CD14-positive monocyte (primary cell): ENCODE data around the gene SLC1A2. TPM values are rescaled to one million over a fixed set of nuclear protein-coding genes. Genes with fewer than 3 reads are reported as not detected.

Experiments used
- DNase-seq, 3 donors: peaks; one replicate each; pipeline ENCODE4 v3.0.0-alpha.2; 2011 to 2022
- H2AFZ ChIP-seq: 2 replicates; pipeline ENCODE4 v1.6.0; 2012; ENCODE audit warnings: mild to moderate bottlenecking, low read depth, low read length, inconsistent platforms; ENCODE audit not compliant: insufficient read depth, poor library complexity, severe bottlenecking
- H3K27ac ChIP-seq, 2 donors: 1 replicate in 1 of 2; 2 replicates in 1 of 2; pipeline ENCODE4 v1.5.1; 2012 to 2013; ENCODE audit warnings: low read length in 2 of 2, control low read depth in 1 of 2, inconsistent platforms in 1 of 2, low read depth in 1 of 2, mild to moderate bottlenecking in 1 of 2
- H3K27me3 ChIP-seq, 2 donors: one replicate each; pipeline versions ENCODE4 v1.6.0 to v1.6.1; 2011 to 2013; ENCODE audit warnings: low read length in 2 of 2; ENCODE audit not compliant: control insufficient read depth in 2 of 2, insufficient read depth in 2 of 2
- H3K36me3 ChIP-seq, 2 donors: replicated peaks in 1 of 2; 1 replicate in 1 of 2; 2 replicates in 1 of 2; pipeline versions ENCODE4 v1.5.1 to v1.6.1; 2012 to 2013; ENCODE audit warnings: low read length in 2 of 2, control low read depth in 1 of 2, inconsistent platforms in 1 of 2, mild to moderate bottlenecking in 1 of 2; ENCODE audit not compliant: insufficient read depth in 2 of 2, control insufficient read depth in 1 of 2
- H3K4me1 ChIP-seq, 2 donors: 1 replicate in 1 of 2; 2 replicates in 1 of 2; pipeline versions ENCODE4 v1.5.1 to v1.6.1; 2012 to 2013; ENCODE audit warnings: low read length in 2 of 2, control low read depth in 1 of 2, inconsistent platforms in 1 of 2, mild to moderate bottlenecking in 1 of 2, moderate library complexity in 1 of 2; ENCODE audit not compliant: insufficient read depth in 2 of 2, control insufficient read depth in 1 of 2
- H3K4me2 ChIP-seq: replicated peaks from 2 replicates; pipeline ENCODE3; 2012; ENCODE audit warnings: low read length, moderate library complexity, mild to moderate bottlenecking; ENCODE audit not compliant: poor library complexity, severe bottlenecking; ENCODE audit errors: extremely low read depth
- H3K4me3 ChIP-seq, 3 experiments: fragments of 200-600 bp in 1 of 3; sonication (generic) in 1 of 3; replicated peaks in 1 of 3; 1 replicate in 2 of 3; 2 replicates in 1 of 3; pipeline ENCODE4 v1.5.1; 2011 to 2013; ENCODE audit warnings: low read length in 3 of 3, mild to moderate bottlenecking in 3 of 3, control low read depth in 2 of 3, low read depth in 2 of 3, inconsistent platforms in 1 of 3, moderate library complexity in 1 of 3
- H3K79me2 ChIP-seq: 2 replicates; pipeline ENCODE4 v1.6.0; 2012; ENCODE audit warnings: mild to moderate bottlenecking, control low read depth, inconsistent platforms, low read length, moderate library complexity; ENCODE audit not compliant: insufficient read depth
- H3K9ac ChIP-seq: 2 replicates; pipeline ENCODE4 v1.6.0; 2017; ENCODE audit warnings: low read length, mild to moderate bottlenecking; ENCODE audit not compliant: insufficient read depth, poor library complexity, severe bottlenecking
- H3K9me3 ChIP-seq, 2 donors: replicated peaks in 1 of 2; 1 replicate in 1 of 2; 2 replicates in 1 of 2; pipeline versions ENCODE4 v1.5.1 to v1.6.1; 2012 to 2013; ENCODE audit warnings: low read length in 2 of 2, control low read depth in 1 of 2; ENCODE audit not compliant: control insufficient read depth in 1 of 2, insufficient read depth in 1 of 2
- H4K20me1 ChIP-seq: 2 replicates; pipeline ENCODE4 v1.6.0; 2012; ENCODE audit warnings: mild to moderate bottlenecking, low read length, control low read depth, moderate library complexity; ENCODE audit not compliant: insufficient read depth
- H3K27ac Mint-ChIP-seq, 7 donors: one replicate each; pipeline ENCODE4 v1.8.0; 2020; ENCODE audit warnings: mild to moderate bottlenecking in 7 of 7, mixed read lengths in 7 of 7, moderate library complexity in 6 of 7, inconsistent platforms in 2 of 7
- H3K27me3 Mint-ChIP-seq, 3 donors: one replicate each; pipeline ENCODE4 v1.8.0; 2021 to 2022; ENCODE audit warnings: low read depth in 3 of 3, mild to moderate bottlenecking in 3 of 3, mixed read lengths in 3 of 3, moderate library complexity in 3 of 3, inconsistent platforms in 1 of 3
- H3K36me3 Mint-ChIP-seq, 2 donors: one replicate each; pipeline ENCODE4 v1.8.0; 2020; ENCODE audit warnings: mixed read lengths in 2 of 2, inconsistent platforms in 1 of 2, mild to moderate bottlenecking in 1 of 2
- H3K4me1 Mint-ChIP-seq: one replicate; pipeline ENCODE4 v1.8.0; 2020; ENCODE audit warnings: mild to moderate bottlenecking, mixed read lengths
- H3K4me3 Mint-ChIP-seq, 2 donors: one replicate each; pipeline ENCODE4 v1.8.0; 2020; ENCODE audit warnings: mild to moderate bottlenecking in 2 of 2, mixed read lengths in 2 of 2, moderate library complexity in 1 of 2
- H3K9me3 Mint-ChIP-seq, 7 donors: one replicate each; pipeline ENCODE4 v1.8.0; 2020 to 2022; ENCODE audit warnings: mixed read lengths in 7 of 7, mild to moderate bottlenecking in 6 of 7, moderate library complexity in 6 of 7, inconsistent platforms in 2 of 7
- CTCF ChIP-seq: fragments of 200-600 bp; IDR thresholded peaks from one replicate; pipeline ENCODE4 v1.8.0; 2022; ENCODE audit warnings: antibody characterized with exemption, mild to moderate bottlenecking
- WGBS: methylation state at CpG from one replicate; pipeline ENCODE4 v1.1.5; 2013; ENCODE audit warnings: missing lambda C conversion rate; ENCODE audit not compliant: insufficient coverage; 5-methylcytosine and 5-hydroxymethylcytosine counted together
- intact Hi-C, 2 donors: fragments of 100-400 bp; cut with micrococcal nuclease; formaldehyde crosslinking; loops; one replicate each; pipeline versions ENCODE4 v1.15.0 to v1.15.1; 2023
- polyA plus RNA-seq, 3 donors: library from polyadenylated mRNA; depleted of rRNA in 1 of 3; unstranded in 2 of 3; stranded (reverse) in 1 of 3; fragments of 300-500 nt in 2 of 3; fragments of >200 nt in 1 of 3; fragmentation: Illumina TruSeq in 2 of 3; gene quantifications; 1 replicate in 2 of 3; 2 replicates in 1 of 3; pipeline ENCODE4 v1.2.3, GENCODE V29; 2012 to 2021

Gene SLC1A2
- polyA plus RNA-seq, 3 donors = 0.07 TPM; not detected in 2

- Mint-ChIP-seq H3K4me3 (peak overlapping the region in 1 of 2 donors; percentile 65), H3K36me3 (peaks cover 3 to 7% of the 10 kb centered on the region in 2 donors), H3K27me3 (peaks cover 0 to 5% (median 2%) of the 10 kb centered on the region in 3 donors), H3K27ac (peak overlapping the region; percentile 98 to 100 (median 100)), H3K4me1 (peaks cover 64% of the 10 kb centered on the region), H3K9me3 (peaks cover 0 to 5% (median 0%) of the 10 kb centered on the region in 7 donors)
- H4K20me1 ChIP-seq = no peaks in the 10 kb centered on the region
- peak overlapping the region in 1 of 3 experiments; percentile 37 for H3K4me3 ChIP-seq
- no peaks in the 10 kb centered on the region for H3K9me3 ChIP-seq
- H3K4me2 ChIP-seq = peak overlapping the region; percentile 49
- H3K27me3 ChIP-seq = no peaks in the 10 kb centered on the region
- H3K79me2 ChIP-seq = no peaks in the 10 kb centered on the region
- intact Hi-C loops = loop anchor here (5.0 to 10.0 kb wide), 7 partner anchors 34 to 299 kb away; no protein-coding TSS in a partner anchor
- no peak overlapping the region for H2AFZ ChIP-seq
- 36% methylated on average over 2 of the region's 6 CpGs for WGBS
- peaks cover 58 to 63% of the 10 kb centered on the region in 2 donors for H3K4me1 ChIP-seq
- peak overlapping the region; percentile 73 for H3K9ac ChIP-seq
- no peak for TF ChIP-seq CTCF
- no peaks in the 10 kb centered on the region for H3K36me3 ChIP-seq
- DNase-seq = peak; percentile 93 to 99 (median 95)
- H3K27ac ChIP-seq = peak overlapping the region; percentile 91 to 98
These were observed 115.6 kb downstream of the SLC1A2 start for GRCh38 chr11:35303596-35304385.

DNA sequence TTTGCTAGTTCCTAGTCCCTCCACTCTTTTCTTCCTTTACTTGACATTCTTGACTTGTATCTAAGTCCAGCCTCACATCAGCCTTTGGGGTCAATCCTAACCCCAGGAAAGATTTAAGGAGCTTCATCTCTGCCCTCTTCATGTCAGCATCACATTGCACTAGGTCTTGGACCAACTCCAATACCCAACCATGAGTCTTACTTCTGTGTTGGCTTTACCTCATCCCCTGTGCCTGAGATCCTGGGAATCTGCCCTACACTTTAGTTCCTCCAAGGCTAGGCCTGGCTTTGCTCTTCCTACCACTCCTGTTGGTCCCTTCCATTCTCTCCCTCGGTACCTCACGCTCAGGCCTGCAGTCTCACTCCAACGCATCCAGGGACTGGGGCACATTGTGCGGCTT, 117.0 kb downstream of the SLC1A2 start:
- Histone ChIP-seq H4K20me1 (no peaks in the 10 kb centered on the region), H3K79me2 (no peaks in the 10 kb centered on the region), H3K4me2 (no peak overlapping the region), H3K27ac (peak overlapping the region; percentile 70 to 98), H3K9me3 (no peaks in the 10 kb centered on the region), H2AFZ (no peak overlapping the region), H3K36me3 (no peaks in the 10 kb centered on the region), H3K27me3 (no peaks in the 10 kb centered on the region), H3K4me3 (no peak overlapping the region), H3K9ac (no peak overlapping the region), H3K4me1 (peaks cover 44 to 53% of the 10 kb centered on the region in 2 donors)
- Mint-ChIP-seq H3K27me3 (peaks cover 0 to 5% (median 2%) of the 10 kb centered on the region in 3 donors), H3K4me3 (no peak overlapping the region), H3K9me3 (peaks cover 0 to 5% (median 0%) of the 10 kb centered on the region in 7 donors), H3K4me1 (peaks cover 52% of the 10 kb centered on the region), H3K36me3 (peaks cover 3 to 7% of the 10 kb centered on the region in 2 donors), H3K27ac (peak overlapping the region; percentile 98 to 100 (median 100))
- intact Hi-C loops = loop anchor here (5.0 to 10.0 kb wide), 7 partner anchors 35 to 298 kb away; no protein-coding TSS in a partner anchor
- 100% methylated on average over 4 of the region's 4 CpGs for WGBS
- TF ChIP-seq CTCF = no peak
- DNase-seq = peak in 1 of 3 donors; percentile 24
